Keratinocyte (primary cell): ENCODE measurements around the gene PRELP.

Experiments used
- EZH2 ChIP-seq: IDR thresholded peaks from one replicate; pipeline ENCODE4 v1.6.1; 2012; ENCODE audit warnings: inconsistent platforms, mild to moderate bottlenecking, low read length, moderate library complexity
- TF ChIP-seq, protein P1 (sequence below), 3 experiments: IDR thresholded peaks in 1 of 3; conservative IDR thresholded peaks in 1 of 3; optimal IDR thresholded peaks in 1 of 3; 2 replicates in 2 of 3; 3 replicates in 1 of 3; pipeline versions ENCODE3 to v1.5.1; 2011; ENCODE audit warnings: low read length in 3 of 3, mild to moderate bottlenecking in 3 of 3, moderate library complexity in 2 of 3, control low read depth in 1 of 3, inconsistent platforms in 1 of 3; ENCODE audit not compliant: insufficient read depth in 2 of 3; ENCODE audit errors: extremely low read depth in 1 of 3

DNA sequence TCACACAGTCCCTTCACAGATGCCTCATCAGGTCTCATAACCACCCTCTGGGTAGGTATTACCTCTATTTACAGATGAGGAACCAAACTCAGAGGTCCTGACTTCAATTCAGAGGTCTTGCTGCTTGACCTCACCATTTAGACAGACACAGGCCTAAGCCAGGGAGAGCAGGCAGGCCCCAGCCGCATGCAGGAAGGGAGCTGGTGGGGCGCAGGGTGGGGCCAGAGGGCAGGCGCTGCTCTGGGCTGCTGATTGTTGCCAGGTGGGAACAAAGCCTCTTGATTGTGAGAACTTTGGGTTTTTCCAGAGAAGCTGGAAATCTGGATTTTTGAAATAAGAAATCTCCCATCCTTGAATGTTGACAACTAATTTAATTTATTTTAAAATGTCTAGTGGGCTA is 19.9 kb upstream of the PRELP start:
- TF ChIP-seq, protein P1, sequence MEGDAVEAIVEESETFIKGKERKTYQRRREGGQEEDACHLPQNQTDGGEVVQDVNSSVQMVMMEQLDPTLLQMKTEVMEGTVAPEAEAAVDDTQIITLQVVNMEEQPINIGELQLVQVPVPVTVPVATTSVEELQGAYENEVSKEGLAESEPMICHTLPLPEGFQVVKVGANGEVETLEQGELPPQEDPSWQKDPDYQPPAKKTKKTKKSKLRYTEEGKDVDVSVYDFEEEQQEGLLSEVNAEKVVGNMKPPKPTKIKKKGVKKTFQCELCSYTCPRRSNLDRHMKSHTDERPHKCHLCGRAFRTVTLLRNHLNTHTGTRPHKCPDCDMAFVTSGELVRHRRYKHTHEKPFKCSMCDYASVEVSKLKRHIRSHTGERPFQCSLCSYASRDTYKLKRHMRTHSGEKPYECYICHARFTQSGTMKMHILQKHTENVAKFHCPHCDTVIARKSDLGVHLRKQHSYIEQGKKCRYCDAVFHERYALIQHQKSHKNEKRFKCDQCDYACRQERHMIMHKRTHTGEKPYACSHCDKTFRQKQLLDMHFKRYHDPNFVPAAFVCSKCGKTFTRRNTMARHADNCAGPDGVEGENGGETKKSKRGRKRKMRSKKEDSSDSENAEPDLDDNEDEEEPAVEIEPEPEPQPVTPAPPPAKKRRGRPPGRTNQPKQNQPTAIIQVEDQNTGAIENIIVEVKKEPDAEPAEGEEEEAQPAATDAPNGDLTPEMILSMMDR (optimal IDR thresholded peaks at IDR 0.05 in 1 of 3, IDR thresholded peaks at IDR 0.05 in 1 of 3, conservative IDR thresholded peaks at IDR 0.05 in 1 of 3; ENCODE audit: extremely low read depth in 1 of 3, insufficient read depth in 2 of 3, low read length in 3 of 3) = no peak
- TF ChIP-seq EZH2 = no peak
